ENCODE results near the gene GCN1. TPM values are rescaled to one million over a fixed set of nuclear protein-coding genes. Genes with fewer than 3 reads are reported as not detected.

GCN1 gene
- total and polyA plus RNA-seq, 7 donors, result 9.2 to 70.3 (median 32.9) TPM

- no peaks in the 10 kb centered on the region for H3K27me3 ChIP-seq
- TF ChIP-seq POLR2A (IDR thresholded peaks at IDR 0.05), result no peak
- no peak for TF ChIP-seq EP300 (IDR thresholded peaks at IDR 0.05)
- TF ChIP-seq CTCF (IDR thresholded peaks at IDR 0.05), result no peak
- TF ChIP-seq POLR2AphosphoS5 (IDR thresholded peaks at IDR 0.05), result no peak
- H3K36me3 ChIP-seq, result peaks cover 21 to 67% (median 40%) of the 10 kb centered on the region in 4 donors
- no peak for DNase-seq
- no peak overlapping the region for H3K4me3 ChIP-seq
- 80% methylated on average over 13 of the region's 13 CpGs for WGBS, 2 donors
- no peaks in the 10 kb centered on the region for H3K9me3 ChIP-seq
- peaks cover 0 to 36% (median 25%) of the 10 kb centered on the region in 4 donors for H3K4me1 ChIP-seq
- intact Hi-C loops (cut with DNase I), result no loop called here
- peak overlapping the region; percentile 56 to 67 (median 62) for H3K27ac ChIP-seq
Observed at GRCh38 chr12:120101617-120102016, 92.9 kb downstream of the GCN1 start.

GRCh38 chr12:120101182-120101581, 93.3 kb downstream of the GCN1 start:
- WGBS, 2 donors, result 61 to 76% methylated on average over 11 of the region's 11 CpGs
- peaks cover 23 to 70% (median 45%) of the 10 kb centered on the region in 4 donors for H3K36me3 ChIP-seq
- H3K27ac ChIP-seq, result peak overlapping the region; percentile 56 to 67 (median 62)
- no peaks in the 10 kb centered on the region for H3K27me3 ChIP-seq
- no peaks in the 10 kb centered on the region for H3K9me3 ChIP-seq
- no peak for DNase-seq
- TF ChIP-seq EP300 (IDR thresholded peaks at IDR 0.05), result no peak
- no peak for TF ChIP-seq POLR2A (IDR thresholded peaks at IDR 0.05)
- TF ChIP-seq CTCF (IDR thresholded peaks at IDR 0.05), result no peak
- no peak for TF ChIP-seq POLR2AphosphoS5 (IDR thresholded peaks at IDR 0.05)
- H3K4me3 ChIP-seq, result no peak overlapping the region
- intact Hi-C loops (cut with DNase I), result no loop called here
- peaks cover 0 to 36% (median 25%) of the 10 kb centered on the region in 4 donors for H3K4me1 ChIP-seq

- H3K36me3 ChIP-seq, result peaks cover 23 to 76% (median 48%) of the 10 kb centered on the region in 4 donors
- peak; percentile 92 for DNase-seq
- 78 to 83% methylated on average over 21 of the region's 21 CpGs for WGBS, 2 donors
- H3K27ac ChIP-seq, result peak overlapping the region; percentile 56 to 67 (median 62)
- H3K4me1 ChIP-seq, result peaks cover 0 to 36% (median 25%) of the 10 kb centered on the region in 4 donors
- no peaks in the 10 kb centered on the region for H3K27me3 ChIP-seq
- no peaks in the 10 kb centered on the region for H3K9me3 ChIP-seq
- no peak for TF ChIP-seq EP300 (IDR thresholded peaks at IDR 0.05)
- TF ChIP-seq POLR2A (IDR thresholded peaks at IDR 0.05), result no peak
- TF ChIP-seq POLR2AphosphoS5 (IDR thresholded peaks at IDR 0.05), result peak in 2 of 4 donors; percentile 16 to 39
- intact Hi-C loops (cut with DNase I), result no loop called here
- no peak overlapping the region for H3K4me3 ChIP-seq
Observed at GRCh38 chr12:120100630-120101029, 93.9 kb downstream of the GCN1 start.

- Histone ChIP-seq H3K27me3 (no peaks in the 10 kb centered on the region), H3K27ac (peak overlapping the region in 1 of 4 donors; percentile 56), H3K9me3 (no peaks in the 10 kb centered on the region), H3K4me1 (peaks cover 0 to 44% (median 29%) of the 10 kb centered on the region in 4 donors), H3K4me3 (no peak overlapping the region), H3K36me3 (peaks cover 23 to 71% (median 48%) of the 10 kb centered on the region in 4 donors)
- no peak for DNase-seq
- intact Hi-C loops (cut with DNase I), result no loop called here
- 95% methylated on average over 11 of the region's 11 CpGs for WGBS, 2 donors
- TF ChIP-seq POLR2AphosphoS5 (IDR thresholded peaks at IDR 0.05) (no peak), POLR2A (IDR thresholded peaks at IDR 0.05) (no peak), CTCF (IDR thresholded peaks at IDR 0.05) (no peak), EP300 (IDR thresholded peaks at IDR 0.05) (no peak)
Observed at GRCh38 chr12:120099738-120100137, 94.8 kb downstream of the GCN1 start.

- peaks cover 0 to 51% (median 35%) of the 10 kb centered on the region in 4 donors for H3K4me1 ChIP-seq
Observed at GRCh38 chr12:120098756-120099470, 95.6 kb downstream of the GCN1 start.

More at GRCh38 chr12:120098756-120099470, 95.6 kb downstream of the GCN1 start:
- no peak overlapping the region for H3K27ac ChIP-seq
- 97% methylated on average over 36 of the region's 36 CpGs for WGBS, 2 donors
- H3K27me3 ChIP-seq, result no peaks in the 10 kb centered on the region
- DNase-seq, result no peak
- no peak for TF ChIP-seq CTCF (IDR thresholded peaks at IDR 0.05)
- TF ChIP-seq POLR2A (IDR thresholded peaks at IDR 0.05), result no peak
- TF ChIP-seq EP300 (IDR thresholded peaks at IDR 0.05), result no peak
- TF ChIP-seq POLR2AphosphoS5 (IDR thresholded peaks at IDR 0.05), result no peak
- H3K4me3 ChIP-seq, result no peak overlapping the region
- intact Hi-C loops (cut with DNase I), result no loop called here
- H3K9me3 ChIP-seq, result no peaks in the 10 kb centered on the region
- H3K36me3 ChIP-seq, result peaks cover 23 to 71% (median 48%) of the 10 kb centered on the region in 4 donors
